A549 (cell line): ENCODE measurements around the gene IPO8.

Experiments
- CEBPB ChIP-seq, 2 experiments: fragments of >200 bp in 1 of 2; sonication (Bioruptor Twin) in 1 of 2; formaldehyde crosslinking in 1 of 2; IDR thresholded peaks; 2 replicates each; pipeline ENCODE4 v1.6.1; 2012 to 2016
- CHD2 ChIP-seq: fragments of 150-350 bp; IDR thresholded peaks from 2 replicates; pipeline ENCODE4 v1.6.1; 2014; ENCODE audit warnings: low read length; ENCODE audit not compliant: partially characterized antibody
- CTCF ChIP-seq: fragments of >200 bp; sonication (Bioruptor Twin); formaldehyde crosslinking; IDR thresholded peaks from 3 replicates; pipeline ENCODE4 v1.5.1; 2016
- EHMT2 ChIP-seq: fragments of 200-600 bp; sonication (generic); IDR thresholded peaks from 2 replicates; pipeline ENCODE4 v1.6.1; 2016; ENCODE audit warnings: antibody characterized with exemption, low read depth, mild to moderate bottlenecking, moderate library complexity
- ELK1 ChIP-seq: fragments of 150-350 bp; IDR thresholded peaks from 2 replicates; pipeline ENCODE4 v1.6.1; 2014; ENCODE audit warnings: low read depth, mild to moderate bottlenecking, low read length
- JUN ChIP-seq, 2 experiments: fragments of >200 bp; sonication (Bioruptor Twin); formaldehyde crosslinking; IDR thresholded peaks; 2 replicates in 1 of 2; 3 replicates in 1 of 2; pipeline ENCODE4 v1.6.1; 2016 to 2017
- PHF8 ChIP-seq: fragments of 200-600 bp; sonication (generic); IDR thresholded peaks from 2 replicates; pipeline ENCODE4 v1.6.1; 2016; ENCODE audit warnings: low read depth, mild to moderate bottlenecking, antibody characterized with exemption, moderate library complexity, borderline replicate concordance
- POLR2A ChIP-seq: IDR thresholded peaks from 2 replicates; pipeline ENCODE4 v1.6.1; 2012; ENCODE audit warnings: mild to moderate bottlenecking, low read length
- RARB ChIP-seq: fragments of 250-450 bp; sonication (Bioruptor Pico); IDR thresholded peaks from 2 replicates; pipeline ENCODE4 v1.8.0; 2021; ENCODE audit warnings: mild to moderate bottlenecking, moderate library complexity
- TP53 ChIP-seq: fragments of 250-450 bp; sonication (Bioruptor Pico); IDR thresholded peaks from 2 replicates; pipeline ENCODE4 v1.5.0; 2021; ENCODE audit warnings: mild to moderate bottlenecking, moderate library complexity
- TF ChIP-seq, protein P1 (sequence below): fragments of >200 bp; sonication (Bioruptor Twin); formaldehyde crosslinking; IDR thresholded peaks from 3 replicates; pipeline ENCODE4 v1.6.1; 2016
- TF ChIP-seq, protein P2 (sequence below): IDR thresholded peaks from 2 replicates; pipeline ENCODE4 v1.6.1; 2012

GRCh38 chr12:30652034-30652696 is 43.5 kb downstream of the IPO8 start:
- no peak for TF ChIP-seq EHMT2
- TF ChIP-seq CTCF: no peak
- no peak for TF ChIP-seq POLR2A
- TF ChIP-seq ELK1: no peak
- TF ChIP-seq, protein P1, sequence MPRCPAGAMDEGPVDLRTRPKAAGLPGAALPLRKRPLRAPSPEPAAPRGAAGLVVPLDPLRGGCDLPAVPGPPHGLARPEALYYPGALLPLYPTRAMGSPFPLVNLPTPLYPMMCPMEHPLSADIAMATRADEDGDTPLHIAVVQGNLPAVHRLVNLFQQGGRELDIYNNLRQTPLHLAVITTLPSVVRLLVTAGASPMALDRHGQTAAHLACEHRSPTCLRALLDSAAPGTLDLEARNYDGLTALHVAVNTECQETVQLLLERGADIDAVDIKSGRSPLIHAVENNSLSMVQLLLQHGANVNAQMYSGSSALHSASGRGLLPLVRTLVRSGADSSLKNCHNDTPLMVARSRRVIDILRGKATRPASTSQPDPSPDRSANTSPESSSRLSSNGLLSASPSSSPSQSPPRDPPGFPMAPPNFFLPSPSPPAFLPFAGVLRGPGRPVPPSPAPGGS: no peak
- TF ChIP-seq TP53 (CRISPR knock-in tag): no peak
- TF ChIP-seq CEBPB (IDR thresholded peaks at IDR 0.05): no peak
- TF ChIP-seq, protein P2, sequence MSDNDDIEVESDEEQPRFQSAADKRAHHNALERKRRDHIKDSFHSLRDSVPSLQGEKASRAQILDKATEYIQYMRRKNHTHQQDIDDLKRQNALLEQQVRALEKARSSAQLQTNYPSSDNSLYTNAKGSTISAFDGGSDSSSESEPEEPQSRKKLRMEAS: no peak
- TF ChIP-seq PHF8: no peak
- no peak for TF ChIP-seq JUN (IDR thresholded peaks at IDR 0.05)
- no peak for TF ChIP-seq CHD2
- TF ChIP-seq RARB (CRISPR knock-in tag): no peak
